B cell (primary cell): ENCODE measurements around the gene CAMTA1. TPM values are rescaled to one million over a fixed set of nuclear protein-coding genes. Genes with fewer than 3 reads are reported as not detected.

ENCODE experiments used
- ATAC-seq: fragments of 200-7000 bp; cut with Tn5 transposase; one replicate; pipeline ENCODE4 v1.10.0; 2021; ENCODE audit warnings: low read depth, mild to moderate bottlenecking, moderate number of reproducible peaks, moderate library complexity
- CTCF ChIA-PET: fragments of 350-600 bp; sonication (Branson Sonifier 250); formaldehyde crosslinking; loops from one replicate; lab custom pipeline; 2021; ENCODE audit warnings: antibody characterized with exemption, inconsistent platforms; lab: Charles Lee
- POLR2A ChIA-PET: fragments of 350-600 bp; sonication (Branson Sonifier 250); formaldehyde crosslinking; loops from one replicate; lab custom pipeline; 2021; ENCODE audit warnings: antibody characterized with exemption; lab: Charles Lee
- DNase-seq: peaks from one replicate; pipeline ENCODE4 v3.0.0; 2013
- H2AFZ ChIP-seq: 2 replicates; pipeline ENCODE4 v1.6.1; 2012; ENCODE audit warnings: mild to moderate bottlenecking, low read depth, low read length; ENCODE audit not compliant: insufficient read depth, poor library complexity, severe bottlenecking
- H3K27ac ChIP-seq, 2 donors: 1 replicate in 1 of 2; 2 replicates in 1 of 2; pipeline ENCODE4 v1.5.1; 2012 to 2013; ENCODE audit warnings: low read length in 2 of 2, mild to moderate bottlenecking in 2 of 2, moderate library complexity in 1 of 2
- H3K27me3 ChIP-seq, 4 experiments: fragments of 200-600 bp in 1 of 4; sonication (generic) in 1 of 4; replicated peaks in 1 of 4; 1 replicate in 2 of 4; 2 replicates in 2 of 4; pipeline versions ENCODE4 v1.6.1 to v1.7.0; 2013 to 2016; ENCODE audit warnings: low read length in 3 of 4, mild to moderate bottlenecking in 2 of 4, mixed read lengths in 1 of 4, moderate library complexity in 1 of 4; ENCODE audit not compliant: insufficient read depth in 4 of 4, control insufficient read depth in 3 of 4; ENCODE audit errors: control extremely low read depth in 1 of 4
- H3K36me3 ChIP-seq, 2 experiments: replicated peaks in 1 of 2; 1 replicate in 1 of 2; 2 replicates in 1 of 2; pipeline versions ENCODE4 v1.6.1 to v1.7.1; 2013; ENCODE audit warnings: low read length in 1 of 2; ENCODE audit not compliant: insufficient read depth in 2 of 2, control insufficient read depth in 1 of 2; ENCODE audit errors: control extremely low read depth in 1 of 2, extremely low read depth in 1 of 2
- H3K4me1 ChIP-seq, 2 donors: fragments of 200-600 bp in 1 of 2; sonication (generic) in 1 of 2; 1 replicate in 1 of 2; 2 replicates in 1 of 2; pipeline versions ENCODE4 v1.5.1 to v1.6.1; 2013 to 2017; ENCODE audit warnings: low read length in 2 of 2; ENCODE audit not compliant: control insufficient read depth in 2 of 2, insufficient read depth in 2 of 2
- H3K4me2 ChIP-seq: replicated peaks from 2 replicates; pipeline ENCODE3; 2012; ENCODE audit warnings: mild to moderate bottlenecking, low read depth, low read length; ENCODE audit not compliant: poor library complexity, severe bottlenecking
- H3K4me3 ChIP-seq, 5 experiments: fragments of 200-600 bp in 1 of 5; sonication (generic) in 1 of 5; 1 replicate in 3 of 5; 2 replicates in 2 of 5; pipeline versions ENCODE4 v1.5.1 to v1.7.0; 2011 to 2016; ENCODE audit warnings: low read length in 4 of 5, mild to moderate bottlenecking in 4 of 5, low read depth in 2 of 5, control low read depth in 1 of 5, moderate library complexity in 1 of 5; ENCODE audit not compliant: insufficient read depth in 1 of 5; ENCODE audit errors: control extremely low read depth in 1 of 5, extremely low read depth in 1 of 5
- H3K79me2 ChIP-seq: fragments of 200-600 bp; sonication (generic); one replicate; pipeline ENCODE4 v1.6.0; 2016; ENCODE audit warnings: low read length; ENCODE audit not compliant: control insufficient read depth, insufficient read depth
- H3K9ac ChIP-seq: fragments of 200-600 bp; sonication (generic); 2 replicates; pipeline ENCODE4 v1.6.1; 2017; ENCODE audit warnings: mild to moderate bottlenecking, low read length, moderate library complexity
- H3K9me3 ChIP-seq, 3 donors: one replicate each; pipeline versions ENCODE4 v1.6.1 to v1.7.1; 2013; ENCODE audit warnings: low read length in 2 of 3; ENCODE audit not compliant: control insufficient read depth in 2 of 3, insufficient read depth in 1 of 3; ENCODE audit errors: control extremely low read depth in 1 of 3
- H4K20me1 ChIP-seq: 2 replicates; pipeline ENCODE4 v1.6.0; 2012; ENCODE audit warnings: mild to moderate bottlenecking, low read length; ENCODE audit not compliant: insufficient read depth, control insufficient read depth, poor library complexity, severe bottlenecking
- H3K27ac Mint-ChIP-seq: one replicate; pipeline ENCODE4 v1.8.0; 2021; ENCODE audit warnings: mixed read lengths
- H3K27me3 Mint-ChIP-seq: one replicate; pipeline ENCODE4 v1.8.0; 2021; ENCODE audit warnings: mixed read lengths
- H3K4me1 Mint-ChIP-seq: one replicate; pipeline ENCODE4 v1.8.0; 2021; ENCODE audit warnings: mixed read lengths
- H3K4me3 Mint-ChIP-seq: one replicate; pipeline ENCODE4 v1.8.0; 2021; ENCODE audit warnings: mixed read lengths
- H3K9me3 Mint-ChIP-seq: one replicate; pipeline ENCODE4 v1.8.0; 2022; ENCODE audit warnings: mixed read lengths; ENCODE audit not compliant: insufficient read depth
- EZH2 ChIP-seq: IDR thresholded peaks from 2 replicates; pipeline ENCODE4 v1.6.1; 2012; ENCODE audit warnings: borderline replicate concordance, low read depth, mild to moderate bottlenecking, moderate library complexity, low read length; ENCODE audit not compliant: insufficient read depth, poor library complexity, severe bottlenecking
- WGBS: methylation state at CpG from one replicate; pipeline ENCODE4 v1.1.5; 2013; ENCODE audit warnings: missing lambda C conversion rate; ENCODE audit not compliant: insufficient coverage; 5-methylcytosine and 5-hydroxymethylcytosine counted together
- intact Hi-C: fragments of 100-400 bp; cut with micrococcal nuclease; formaldehyde crosslinking; loops from one replicate; pipeline ENCODE4 v1.10.0; 2022
- polyA plus RNA-seq: library from polyadenylated mRNA; depleted of rRNA; stranded (reverse); fragments of >200 nt; gene quantifications from 2 replicates; pipeline ENCODE4 v1.2.3, GENCODE V29; 2012
- total RNA-seq, 2 donors: library from RNA; stranded (reverse); fragments of 120-200 nt in 1 of 2; gene quantifications; 1 replicate in 1 of 2; 2 replicates in 1 of 2; pipeline versions ENCODE4 v1.2.3 to v1.2.4, GENCODE V29; 2013 to 2022
- TF ChIP-seq, protein P1 (sequence below): fragments of 200-600 bp; IDR thresholded peaks from one replicate; pipeline ENCODE4 v1.8.0; 2022; ENCODE audit warnings: antibody characterized with exemption, mild to moderate bottlenecking

Gene CAMTA1
- total and polyA plus RNA-seq, 2 donors (not counting 1 experiment from before 2014, with no cell fraction given) = 42.2 to 45.7 TPM

DNA sequence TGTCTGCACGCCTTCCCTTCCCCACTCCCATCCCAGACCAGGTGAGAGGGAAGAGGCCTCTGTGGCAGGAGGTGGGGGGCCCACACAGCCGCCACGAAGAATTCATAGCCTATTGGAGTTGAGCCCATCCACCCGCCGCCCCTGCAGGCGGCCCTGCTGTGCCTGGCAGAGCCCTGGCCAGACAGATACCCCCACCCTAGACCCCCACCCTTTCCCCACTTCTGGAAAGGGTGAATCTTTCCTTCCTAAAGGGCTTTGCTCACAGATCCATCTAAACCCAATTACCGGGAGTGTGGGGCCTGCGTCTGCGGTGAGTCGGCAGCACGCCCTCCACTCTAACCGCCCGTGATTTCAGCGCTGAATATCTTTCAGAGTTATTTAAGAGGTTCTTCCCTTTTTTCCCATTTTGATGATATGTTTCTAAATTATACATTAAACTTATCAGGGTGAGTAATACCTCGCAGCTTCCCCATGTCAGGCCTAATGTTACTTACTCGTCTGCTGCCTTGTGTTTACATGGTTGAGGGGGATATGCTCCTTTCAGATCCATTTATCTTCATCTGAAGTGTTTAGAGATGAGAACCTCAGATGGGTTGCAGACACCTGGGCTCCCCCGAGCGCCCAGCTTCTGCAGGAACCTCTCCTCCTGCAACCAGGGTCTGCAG lies 802.0 kb downstream of the CAMTA1 start:
- H3K27ac Mint-ChIP-seq = no peak overlapping the region
- DNase-seq (no peak), ATAC-seq (no peak)
- H3K4me2 ChIP-seq = no peak overlapping the region
- intact Hi-C loops = no loop called here
- ChIA-PET POLR2A (no interaction called here), CTCF (no interaction called here)
- H3K4me3 Mint-ChIP-seq = no peak overlapping the region
- no peaks in the 10 kb centered on the region for H3K27me3 ChIP-seq
- peaks cover 5% of the 10 kb centered on the region for H3K27me3 Mint-ChIP-seq
- no peaks in the 10 kb centered on the region for H3K9me3 ChIP-seq
- H4K20me1 ChIP-seq = no peaks in the 10 kb centered on the region
- TF ChIP-seq EZH2 = no peak
- TF ChIP-seq, protein P1, sequence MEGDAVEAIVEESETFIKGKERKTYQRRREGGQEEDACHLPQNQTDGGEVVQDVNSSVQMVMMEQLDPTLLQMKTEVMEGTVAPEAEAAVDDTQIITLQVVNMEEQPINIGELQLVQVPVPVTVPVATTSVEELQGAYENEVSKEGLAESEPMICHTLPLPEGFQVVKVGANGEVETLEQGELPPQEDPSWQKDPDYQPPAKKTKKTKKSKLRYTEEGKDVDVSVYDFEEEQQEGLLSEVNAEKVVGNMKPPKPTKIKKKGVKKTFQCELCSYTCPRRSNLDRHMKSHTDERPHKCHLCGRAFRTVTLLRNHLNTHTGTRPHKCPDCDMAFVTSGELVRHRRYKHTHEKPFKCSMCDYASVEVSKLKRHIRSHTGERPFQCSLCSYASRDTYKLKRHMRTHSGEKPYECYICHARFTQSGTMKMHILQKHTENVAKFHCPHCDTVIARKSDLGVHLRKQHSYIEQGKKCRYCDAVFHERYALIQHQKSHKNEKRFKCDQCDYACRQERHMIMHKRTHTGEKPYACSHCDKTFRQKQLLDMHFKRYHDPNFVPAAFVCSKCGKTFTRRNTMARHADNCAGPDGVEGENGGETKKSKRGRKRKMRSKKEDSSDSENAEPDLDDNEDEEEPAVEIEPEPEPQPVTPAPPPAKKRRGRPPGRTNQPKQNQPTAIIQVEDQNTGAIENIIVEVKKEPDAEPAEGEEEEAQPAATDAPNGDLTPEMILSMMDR = no peak
- H3K9me3 Mint-ChIP-seq = no peaks in the 10 kb centered on the region
- no peaks in the 10 kb centered on the region for H3K4me1 Mint-ChIP-seq
- no peaks in the 10 kb centered on the region for H3K36me3 ChIP-seq
- no peak overlapping the region for H3K4me3 ChIP-seq
- no peak overlapping the region for H3K27ac ChIP-seq
- no peak overlapping the region for H3K9ac ChIP-seq
- H2AFZ ChIP-seq = no peak overlapping the region
- 93% methylated on average over 2 of the region's 18 CpGs for WGBS
- no peaks in the 10 kb centered on the region for H3K79me2 ChIP-seq
- no peaks in the 10 kb centered on the region for H3K4me1 ChIP-seq

DNA sequence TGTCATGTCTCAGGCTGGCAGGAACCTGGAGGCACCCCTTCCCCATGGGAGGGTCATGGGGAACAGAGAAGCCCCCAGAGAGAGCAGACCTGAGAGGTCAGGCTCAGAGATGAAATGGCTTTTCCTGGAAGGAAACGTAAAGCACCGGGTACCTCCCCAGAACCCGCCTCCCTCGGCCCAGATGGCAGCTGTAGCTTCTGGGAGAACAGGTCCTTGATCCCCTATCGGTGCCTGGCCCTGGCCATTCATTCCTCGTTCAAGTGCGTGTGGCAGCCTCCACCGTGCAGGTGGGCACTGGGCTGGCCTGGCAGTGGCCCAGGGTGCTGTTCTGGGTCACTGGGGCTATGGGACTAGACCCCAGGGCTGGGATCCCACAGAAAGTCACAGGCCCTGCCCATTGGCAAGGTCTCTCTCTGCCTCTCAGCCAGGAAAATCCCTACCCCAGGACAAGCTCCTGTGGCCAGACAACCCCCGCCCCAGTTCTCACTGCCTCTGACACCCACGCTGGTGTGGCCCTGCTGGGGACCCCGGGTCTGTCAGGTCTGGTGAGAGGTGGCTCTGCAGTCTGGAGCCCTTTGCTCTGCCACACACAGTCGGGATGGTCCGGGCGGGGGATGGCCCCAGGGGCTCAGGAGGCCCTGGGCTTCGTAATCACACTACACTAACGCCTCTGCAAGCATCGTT lies 802.7 kb downstream of the CAMTA1 start:
- Histone ChIP-seq H4K20me1 (no peaks in the 10 kb centered on the region), H3K4me2 (no peak overlapping the region), H3K79me2 (no peaks in the 10 kb centered on the region), H3K9me3 (no peaks in the 10 kb centered on the region), H3K36me3 (no peaks in the 10 kb centered on the region), H3K4me3 (no peak overlapping the region), H3K4me1 (no peaks in the 10 kb centered on the region), H2AFZ (no peak overlapping the region), H3K27me3 (no peaks in the 10 kb centered on the region), H3K9ac (no peak overlapping the region), H3K27ac (no peak overlapping the region)
- no peaks in the 10 kb centered on the region for H3K9me3 Mint-ChIP-seq
- H3K4me1 Mint-ChIP-seq = no peaks in the 10 kb centered on the region
- peaks cover 6% of the 10 kb centered on the region for H3K27me3 Mint-ChIP-seq
- no peak overlapping the region for H3K4me3 Mint-ChIP-seq
- intact Hi-C loops = no loop called here
- DNase-seq (no peak), ATAC-seq (no peak)
- WGBS = 81% methylated on average over 14 of the region's 17 CpGs
- TF ChIP-seq, protein P1 = no peak
- no peak for TF ChIP-seq EZH2
- no peak overlapping the region for H3K27ac Mint-ChIP-seq
- POLR2A ChIA-PET = no interaction called here
- CTCF ChIA-PET = no interaction called here
